Endothelial cell (in vitro differentiated cells): ENCODE measurements around the gene HIPK1. TPM values are rescaled to one million over a fixed set of nuclear protein-coding genes. Genes with fewer than 3 reads are reported as not detected.

Experiments
- DNase-seq: peaks from one replicate; pipeline ENCODE4 v3.0.0; 2021; ENCODE audit warnings: low spot score
- H3K27ac Mint-ChIP-seq: one replicate; pipeline ENCODE4 v1.8.0; 2021; ENCODE audit warnings: mixed read lengths, inconsistent platforms; ENCODE audit not compliant: unreplicated experiment
- H3K27me3 Mint-ChIP-seq: one replicate; pipeline ENCODE4 v1.8.0; 2021; ENCODE audit warnings: mild to moderate bottlenecking, moderate library complexity, mixed read lengths, inconsistent platforms; ENCODE audit not compliant: unreplicated experiment
- H3K36me3 Mint-ChIP-seq: one replicate; pipeline ENCODE4 v1.8.0; 2021; ENCODE audit warnings: mild to moderate bottlenecking, low read depth, mixed read lengths, inconsistent platforms; ENCODE audit not compliant: unreplicated experiment
- H3K4me1 Mint-ChIP-seq: one replicate; pipeline ENCODE4 v1.8.0; 2021; ENCODE audit warnings: mild to moderate bottlenecking, mixed read lengths, inconsistent platforms; ENCODE audit not compliant: unreplicated experiment
- H3K4me3 Mint-ChIP-seq: one replicate; pipeline ENCODE4 v1.8.0; 2021; ENCODE audit warnings: mild to moderate bottlenecking, mixed read lengths, inconsistent platforms; ENCODE audit not compliant: unreplicated experiment
- H3K9me3 Mint-ChIP-seq: one replicate; pipeline ENCODE4 v1.8.0; 2021; ENCODE audit warnings: mixed read lengths, inconsistent platforms; ENCODE audit not compliant: unreplicated experiment
- CTCF ChIP-seq: fragments of 200-600 bp; sonication (generic); IDR thresholded peaks from one replicate; pipeline ENCODE4 v1.5.0; 2021; ENCODE audit warnings: antibody characterized with exemption; ENCODE audit not compliant: unreplicated experiment
- total RNA-seq: library from RNA; stranded (reverse); fragmentation: NEBNext Ultra II Directional; extraction: Animal tissue kit (Norgen Biotek cat#: 25700); gene quantifications from one replicate; pipeline ENCODE4 v1.2.1, GENCODE V29; 2021; ENCODE audit not compliant: unreplicated experiment

HIPK1 gene
- total RNA-seq, 1 donor from 2014 or later, result 56.6 TPM

- Mint-ChIP-seq H3K4me3 (no peak overlapping the region), H3K27me3 (no peaks in the 10 kb centered on the region), H3K9me3 (no peaks in the 10 kb centered on the region), H3K36me3 (peaks cover 6% of the 10 kb centered on the region), H3K27ac (no peak overlapping the region), H3K4me1 (no peaks in the 10 kb centered on the region)
- no peak for TF ChIP-seq CTCF
- no peak for DNase-seq
Measured at GRCh38 chr1:113957984-113958383, 28.9 kb downstream of the HIPK1 start.

- no peak overlapping the region for H3K4me3 Mint-ChIP-seq
- peaks cover 6% of the 10 kb centered on the region for H3K36me3 Mint-ChIP-seq
- no peaks in the 10 kb centered on the region for H3K27me3 Mint-ChIP-seq
Measured at GRCh38 chr1:113958691-113959090, 29.6 kb downstream of the HIPK1 start.

GRCh38 chr1:113963281-113963906 lies 34.3 kb downstream of the HIPK1 start:
- no peak for DNase-seq
- TF ChIP-seq CTCF, result no peak
- no peaks in the 10 kb centered on the region for H3K9me3 Mint-ChIP-seq
- H3K36me3 Mint-ChIP-seq, result peaks cover 22% of the 10 kb centered on the region
- H3K4me1 Mint-ChIP-seq, result no peaks in the 10 kb centered on the region
- H3K4me3 Mint-ChIP-seq, result no peak overlapping the region
- H3K27ac Mint-ChIP-seq, result no peak overlapping the region
- H3K27me3 Mint-ChIP-seq, result no peaks in the 10 kb centered on the region

More at GRCh38 chr1:113958691-113959090, 29.6 kb downstream of the HIPK1 start:
- TF ChIP-seq CTCF, result no peak
- Mint-ChIP-seq H3K9me3 (no peaks in the 10 kb centered on the region), H3K4me1 (no peaks in the 10 kb centered on the region), H3K27ac (no peak overlapping the region)
- no peak for DNase-seq

GRCh38 chr1:113965703-113966412 lies 36.7 kb downstream of the HIPK1 start:
- no peaks in the 10 kb centered on the region for H3K9me3 Mint-ChIP-seq
- H3K27ac Mint-ChIP-seq, result no peak overlapping the region
- DNase-seq, result no peak
- no peaks in the 10 kb centered on the region for H3K4me1 Mint-ChIP-seq
- peaks cover 41% of the 10 kb centered on the region for H3K36me3 Mint-ChIP-seq
- H3K27me3 Mint-ChIP-seq, result no peaks in the 10 kb centered on the region
- no peak for TF ChIP-seq CTCF
- H3K4me3 Mint-ChIP-seq, result no peak overlapping the region

- Mint-ChIP-seq H3K36me3 (peaks cover 49% of the 10 kb centered on the region), H3K9me3 (no peaks in the 10 kb centered on the region), H3K4me1 (peaks cover 22% of the 10 kb centered on the region), H3K4me3 (peak overlapping the region; percentile 29), H3K27ac (no peak overlapping the region), H3K27me3 (no peaks in the 10 kb centered on the region)
- no peak for DNase-seq
- TF ChIP-seq CTCF, result no peak
Measured at GRCh38 chr1:113972954-113973353, 43.8 kb downstream of the HIPK1 start.
